Measurements from ENCODE around the gene EGR2. TPM values are rescaled to one million over a fixed set of nuclear protein-coding genes. Genes with fewer than 3 reads are reported as not detected.

Gene EGR2
- total RNA-seq, 4 donors from 2014 or later, result 0.78 to 14.6 (median 2.9) TPM

DNA sequence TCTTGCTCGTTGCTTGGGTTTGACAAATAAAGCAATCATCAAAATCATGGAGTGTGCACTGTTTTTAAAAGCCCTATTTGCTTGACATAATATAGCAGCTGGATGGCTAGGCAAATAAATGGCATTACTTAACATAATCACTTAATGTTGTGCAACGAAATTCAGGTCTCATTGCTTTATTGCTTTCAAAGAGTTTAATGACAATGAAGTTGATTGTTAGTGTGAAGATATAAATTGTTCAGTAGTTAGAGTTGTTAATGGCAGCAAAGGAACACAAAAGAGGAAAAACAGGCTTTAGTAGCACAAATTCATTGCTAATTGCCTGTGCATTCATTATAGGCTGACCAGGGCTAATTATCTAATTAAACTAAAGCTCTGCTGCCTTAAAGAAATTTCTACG, 19.3 kb downstream of the EGR2 start:
- H3K36me3 ChIP-seq, result no peaks in the 10 kb centered on the region

DNA sequence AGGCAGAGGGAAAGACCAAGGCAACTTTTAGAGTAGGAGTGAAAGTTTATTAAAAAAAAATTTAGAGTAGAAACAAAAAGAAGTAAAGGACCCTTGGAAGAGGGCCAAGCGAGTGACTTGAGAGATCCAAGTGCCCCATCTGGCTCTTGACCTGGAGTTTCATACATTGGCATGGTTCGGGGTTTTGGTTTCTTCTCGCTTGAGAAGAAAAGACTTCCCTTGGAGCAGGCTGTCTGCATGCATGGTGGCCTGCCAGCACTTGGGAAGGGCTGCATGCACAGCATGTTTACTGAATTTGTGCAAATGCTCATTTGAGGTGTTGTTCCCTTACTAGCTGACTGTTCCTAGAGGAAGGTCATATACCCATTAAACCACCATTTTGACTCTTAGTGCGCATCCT, 20.4 kb downstream of the EGR2 start:
- H3K4me1 ChIP-seq, result peaks cover 9 to 20% of the 10 kb centered on the region in 2 donors
- H3K9me3 ChIP-seq, result no peaks in the 10 kb centered on the region
- H3K27ac ChIP-seq, result peak overlapping the region in 1 of 3 donors; percentile 24
- peak; percentile 67 to 78 for DNase-seq
- TF ChIP-seq, protein P1, sequence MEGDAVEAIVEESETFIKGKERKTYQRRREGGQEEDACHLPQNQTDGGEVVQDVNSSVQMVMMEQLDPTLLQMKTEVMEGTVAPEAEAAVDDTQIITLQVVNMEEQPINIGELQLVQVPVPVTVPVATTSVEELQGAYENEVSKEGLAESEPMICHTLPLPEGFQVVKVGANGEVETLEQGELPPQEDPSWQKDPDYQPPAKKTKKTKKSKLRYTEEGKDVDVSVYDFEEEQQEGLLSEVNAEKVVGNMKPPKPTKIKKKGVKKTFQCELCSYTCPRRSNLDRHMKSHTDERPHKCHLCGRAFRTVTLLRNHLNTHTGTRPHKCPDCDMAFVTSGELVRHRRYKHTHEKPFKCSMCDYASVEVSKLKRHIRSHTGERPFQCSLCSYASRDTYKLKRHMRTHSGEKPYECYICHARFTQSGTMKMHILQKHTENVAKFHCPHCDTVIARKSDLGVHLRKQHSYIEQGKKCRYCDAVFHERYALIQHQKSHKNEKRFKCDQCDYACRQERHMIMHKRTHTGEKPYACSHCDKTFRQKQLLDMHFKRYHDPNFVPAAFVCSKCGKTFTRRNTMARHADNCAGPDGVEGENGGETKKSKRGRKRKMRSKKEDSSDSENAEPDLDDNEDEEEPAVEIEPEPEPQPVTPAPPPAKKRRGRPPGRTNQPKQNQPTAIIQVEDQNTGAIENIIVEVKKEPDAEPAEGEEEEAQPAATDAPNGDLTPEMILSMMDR (IDR thresholded peaks at IDR 0.05), result no peak
- TF ChIP-seq POLR2A (IDR thresholded peaks at IDR 0.05), result no peak
- no peaks in the 10 kb centered on the region for H3K36me3 ChIP-seq
- H3K27me3 ChIP-seq, result no peaks in the 10 kb centered on the region
- intact Hi-C loops (cut with DNase I), result no loop called here
- WGBS, 2 donors, result 50 to 56% methylated on average over 4 of the region's 4 CpGs
- no peak overlapping the region for H3K4me3 ChIP-seq (replicated peaks in 1 of 3)

More for the DNA sequence above, 19.3 kb downstream of the EGR2 start:
- Histone ChIP-seq H3K4me3 (replicated peaks in 1 of 3) (no peak overlapping the region), H3K27ac (no peak overlapping the region), H3K4me1 (peaks cover 9 to 20% of the 10 kb centered on the region in 2 donors), H3K9me3 (no peaks in the 10 kb centered on the region), H3K27me3 (no peaks in the 10 kb centered on the region)
- no peak for TF ChIP-seq POLR2A (IDR thresholded peaks at IDR 0.05)
- TF ChIP-seq, protein P1 (IDR thresholded peaks at IDR 0.05), result no peak
- DNase-seq, result no peak
- intact Hi-C loops (cut with DNase I), result no loop called here
- WGBS, 2 donors, result 63 to 69% methylated on average over 3 of the region's 3 CpGs

DNA sequence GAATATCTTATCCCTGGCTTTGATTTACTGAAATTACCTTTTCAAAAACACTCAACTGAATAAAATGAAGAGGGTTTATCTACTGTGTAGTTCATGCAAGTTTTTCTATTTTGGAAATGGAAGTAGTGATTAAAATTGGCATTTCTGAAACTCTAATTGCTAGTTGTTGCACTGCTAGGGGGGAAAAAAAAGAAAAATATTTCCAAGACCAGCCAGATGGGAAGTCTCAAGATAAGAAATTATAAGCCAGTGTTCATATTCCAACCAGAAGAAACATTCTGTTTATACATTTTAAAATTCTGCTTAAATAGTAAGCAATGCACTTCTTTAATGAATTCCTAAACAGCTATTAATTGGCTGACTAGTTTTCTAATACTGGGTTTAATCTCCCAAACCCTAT, 21.1 kb downstream of the EGR2 start:
- TF ChIP-seq POLR2A (IDR thresholded peaks at IDR 0.05), result no peak
- TF ChIP-seq, protein P1 (IDR thresholded peaks at IDR 0.05), result no peak
- peak overlapping the region in 2 of 3 donors; percentile 24 to 35 for H3K27ac ChIP-seq
- H3K27me3 ChIP-seq, result no peaks in the 10 kb centered on the region
- no peaks in the 10 kb centered on the region for H3K9me3 ChIP-seq
- intact Hi-C loops (cut with DNase I), result no loop called here
- H3K4me1 ChIP-seq, result peaks cover 9 to 20% of the 10 kb centered on the region in 2 donors
- no peak overlapping the region for H3K4me3 ChIP-seq (replicated peaks in 1 of 3)
- DNase-seq, result no peak
- H3K36me3 ChIP-seq, result no peaks in the 10 kb centered on the region

DNA sequence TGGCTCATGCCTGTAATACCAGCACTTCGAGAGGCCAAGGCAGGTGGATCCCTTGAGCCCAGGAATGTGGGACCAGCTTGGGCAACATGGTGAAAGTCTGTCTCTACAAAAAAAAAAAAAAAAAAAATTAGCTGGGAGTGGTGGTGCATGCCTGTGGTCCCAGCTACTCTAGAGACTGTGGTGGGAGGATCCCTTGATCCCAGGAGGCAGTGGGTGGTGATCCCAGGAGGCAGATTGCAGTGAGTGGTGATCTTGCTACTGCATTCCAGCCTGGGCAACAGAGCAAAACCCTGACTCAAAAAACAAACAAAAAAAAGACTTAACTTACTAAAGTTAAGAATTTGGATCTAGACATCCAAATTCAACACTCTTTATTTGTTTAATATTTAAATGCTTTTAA, 21.9 kb downstream of the EGR2 start:
- H3K36me3 ChIP-seq, result no peaks in the 10 kb centered on the region
- 86 to 90% methylated on average over 1 of the region's 1 CpG for WGBS, 2 donors
- H3K27ac ChIP-seq, result peak overlapping the region in 1 of 3 donors; percentile 35
- H3K4me3 ChIP-seq (replicated peaks in 1 of 3), result no peak overlapping the region
- no peaks in the 10 kb centered on the region for H3K27me3 ChIP-seq
- no peaks in the 10 kb centered on the region for H3K9me3 ChIP-seq
- peak; percentile 33 to 59 for DNase-seq
- H3K4me1 ChIP-seq, result peaks cover 9 to 20% of the 10 kb centered on the region in 2 donors
- intact Hi-C loops (cut with DNase I), result no loop called here
- TF ChIP-seq POLR2A (IDR thresholded peaks at IDR 0.05), result no peak
- TF ChIP-seq, protein P1 (IDR thresholded peaks at IDR 0.05), result no peak

DNA sequence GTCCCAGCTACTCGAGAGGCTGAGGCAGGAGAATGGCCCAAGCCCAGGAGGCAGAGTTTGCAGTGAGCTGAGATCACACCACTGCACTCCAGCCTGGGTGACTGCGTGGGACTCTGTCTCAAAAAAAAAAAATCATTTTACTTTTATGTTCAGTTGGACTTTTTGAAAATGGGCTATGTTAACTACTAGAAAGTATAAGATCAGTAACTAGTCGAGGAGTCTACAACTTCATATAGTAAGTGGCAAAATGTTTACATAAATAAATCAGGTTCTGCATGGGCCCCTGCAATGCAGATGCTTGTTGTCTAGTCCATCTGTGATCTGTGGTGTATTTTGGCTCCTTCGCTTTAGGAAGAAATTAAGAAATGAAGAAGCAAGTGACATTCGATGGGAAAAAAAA, 23.9 kb downstream of the EGR2 start:
- Histone ChIP-seq H3K9me3 (no peaks in the 10 kb centered on the region), H3K4me1 (peaks cover 9 to 20% of the 10 kb centered on the region in 2 donors), H3K27me3 (no peaks in the 10 kb centered on the region), H3K27ac (no peak overlapping the region), H3K4me3 (replicated peaks in 1 of 3) (no peak overlapping the region), H3K36me3 (no peaks in the 10 kb centered on the region)
- DNase-seq, result no peak
- WGBS, 2 donors, result 76 to 83% methylated on average over 5 of the region's 5 CpGs
- intact Hi-C loops (cut with DNase I), result no loop called here
- TF ChIP-seq, protein P1 (IDR thresholded peaks at IDR 0.05), result no peak
- no peak for TF ChIP-seq POLR2A (IDR thresholded peaks at IDR 0.05)

Data from thyroid gland (tissue), 4 donors.